Measurements from ENCODE around the gene RERE. TPM values are rescaled to one million over a fixed set of nuclear protein-coding genes. Genes with fewer than 3 reads are reported as not detected.

Gene RERE
- total RNA-seq, 1 experiment from 2014 or later, result 40.6 TPM

GRCh38 chr1:8363186-8363766 is 454.2 kb downstream of the RERE start:
- Histone ChIP-seq H3K27me3 (ENCODE audit: insufficient read depth, low read length) (no peaks in the 10 kb centered on the region), H3K79me2 (ENCODE audit: insufficient read depth, low read length) (no peaks in the 10 kb centered on the region; the same call in 1 of the 2 replicates), H3K4me1 (ENCODE audit: control insufficient read depth in 1 of 2, insufficient read depth in 2 of 2, low read length in 2 of 2) (no peaks in the 10 kb centered on the region), H3K4me2 (ENCODE audit: low read length) (no peak overlapping the region), H2AFZ (ENCODE audit: low read depth, low read length, poor library complexity, severe bottlenecking) (no peak overlapping the region), H3K9me3 (ENCODE audit: control insufficient read depth in 1 of 2, insufficient read depth in 1 of 2, low read depth in 1 of 2, low read length in 2 of 2) (no peaks in the 10 kb centered on the region), H3K9ac (ENCODE audit: low read length) (no peak overlapping the region), H4K20me1 (ENCODE audit: insufficient read depth) (no peaks in the 10 kb centered on the region), H3K36me3 (ENCODE audit: control insufficient read depth in 1 of 2, insufficient read depth in 2 of 2, low read length in 2 of 2) (peaks cover 4 to 11% of the 10 kb centered on the region in 2 experiments; a peak in 3 of 4 replicates), H3K4me3 (replicated peaks in 1 of 2; ENCODE audit: low read depth in 1 of 2, low read length in 2 of 2) (no peak overlapping the region), H3K9me2 (ENCODE audit: insufficient read depth) (no peaks in the 10 kb centered on the region), H3K27ac (ENCODE audit: low read depth, low read length) (no peak overlapping the region)
- no peak for ATAC-seq
- ChIA-PET POLR2A (no interaction called here), RAD21 (ENCODE audit: low non-redundant PET in 1 of 2, low total read pairs in 2 of 2, uncharacterized antibody in 2 of 2, unreplicated experiment in 2 of 2) (no interaction called here), CTCF (no interaction called here)
- no peak for TF ChIP-seq ZBTB33 (IDR thresholded peaks at IDR 0.05; ENCODE audit: extremely low read depth, insufficient replicate concordance, low read length)
- TF ChIP-seq JUND (IDR thresholded peaks at IDR 0.05), result no peak
- TF ChIP-seq SRF (IDR thresholded peaks at IDR 0.05; ENCODE audit: low read depth), result no peak
- no peak for TF ChIP-seq CTCF (IDR thresholded peaks at IDR 0.05 in 2 of 3, conservative IDR thresholded peaks at IDR 0.05 in 1 of 3; ENCODE audit: borderline replicate concordance in 1 of 3, insufficient read depth in 1 of 3, low read depth in 2 of 3, low read length in 2 of 3)
- no TSS peak for BruUV-seq (replicated peaks)
- DNase-seq (ENCODE audit: low read depth, low spot score), result no peak
- intact Hi-C loops (cut with micrococcal nuclease), result no loop called here
